ENCODE measurements around the gene CDH24. TPM values are rescaled to one million over a fixed set of nuclear protein-coding genes. Genes with fewer than 3 reads are reported as not detected.

Gene CDH24
- total and polyA plus RNA-seq, 2 of the 13 experiments (the other 11 are each of a cell fraction or from before 2014, with no cell fraction given): 0.69 to 0.99 TPM

GRCh38 chr14:23033251-23033727 is 24.0 kb downstream of the CDH24 start (continued):
- TF ChIP-seq SNRNP70 (IDR thresholded peaks at IDR 0.05; ENCODE audit: low read depth, low read length) (no peak), TRIM24 (CRISPR knock-in tag; IDR thresholded peaks at IDR 0.05) (no peak), PAXIP1 (CRISPR knock-in tag; conservative IDR thresholded peaks at IDR 0.05) (no peak), SATB2 (CRISPR knock-in tag; IDR thresholded peaks at IDR 0.05) (no peak), NFYC (CRISPR knock-in tag; IDR thresholded peaks at IDR 0.05) (no peak), ATM (IDR thresholded peaks at IDR 0.05; ENCODE audit: borderline replicate concordance) (no peak), PHF8 (CRISPR knock-in tag; IDR thresholded peaks at IDR 0.05) (peak; percentile 34; the same call in 1 of the 2 replicates), FOXA3 (CRISPR knock-in tag; IDR thresholded peaks at IDR 0.05) (no peak), HINFP (CRISPR knock-in tag; IDR thresholded peaks at IDR 0.05; ENCODE audit: low read depth) (no peak), ZNF850 (CRISPR knock-in tag; conservative IDR thresholded peaks at IDR 0.05) (no peak), MTA3 (CRISPR knock-in tag; IDR thresholded peaks at IDR 0.05) (0 out of 2 replicates have a peak, but pooled peaks have one; percentile 47), ZNF12 (CRISPR knock-in tag; IDR thresholded peaks at IDR 0.05) (no peak), ZNF20 (CRISPR knock-in tag; IDR thresholded peaks at IDR 0.05) (no peak), ETV6 (CRISPR knock-in tag; conservative IDR thresholded peaks at IDR 0.05) (no peak), ZBTB21 (CRISPR knock-in tag; IDR thresholded peaks at IDR 0.05) (0 out of 2 replicates have a peak, but pooled peaks have one; percentile 4), ZNF713 (CRISPR knock-in tag; IDR thresholded peaks at IDR 0.05) (no peak), ZBTB39 (CRISPR knock-in tag; IDR thresholded peaks at IDR 0.05) (no peak), ZNF788 (CRISPR knock-in tag; IDR thresholded peaks at IDR 0.05; ENCODE audit: borderline replicate concordance) (no peak)
